NB4 (cell line): ENCODE data around the gene CCND1.

Experiments
- DNase-seq: peaks from one replicate; pipeline ENCODE4 v3.0.0; 2010; ENCODE audit warnings: low read depth
- H3K4me3 ChIP-seq: one replicate; pipeline ENCODE4 v1.5.1; 2011; ENCODE audit warnings: mild to moderate bottlenecking, low read depth, low read length, moderate library complexity
- MAX ChIP-seq: IDR thresholded peaks from 2 replicates; pipeline ENCODE4 v1.6.1; 2011; ENCODE audit warnings: low read depth, low read length
- MYC ChIP-seq: IDR thresholded peaks from 2 replicates; pipeline ENCODE4 v1.6.1; 2011; ENCODE audit warnings: low read depth, low read length
- POLR2A ChIP-seq: IDR thresholded peaks from 2 replicates; pipeline ENCODE4 v1.6.1; 2011; ENCODE audit warnings: mild to moderate bottlenecking; ENCODE audit not compliant: insufficient read length; ENCODE audit errors: extremely low read depth
- TF ChIP-seq, protein P1 (sequence below): IDR thresholded peaks from one replicate; pipeline ENCODE4 v1.5.1; 2012; ENCODE audit warnings: low read depth, low read length

Gene CCND1

GRCh38 chr11:69654660-69655478, 13.9 kb downstream of the CCND1 start:
- no peak overlapping the region for H3K4me3 ChIP-seq
- no peak for DNase-seq
- TF ChIP-seq POLR2A (no peak), MAX (no peak), MYC (no peak)
- TF ChIP-seq, protein P1, sequence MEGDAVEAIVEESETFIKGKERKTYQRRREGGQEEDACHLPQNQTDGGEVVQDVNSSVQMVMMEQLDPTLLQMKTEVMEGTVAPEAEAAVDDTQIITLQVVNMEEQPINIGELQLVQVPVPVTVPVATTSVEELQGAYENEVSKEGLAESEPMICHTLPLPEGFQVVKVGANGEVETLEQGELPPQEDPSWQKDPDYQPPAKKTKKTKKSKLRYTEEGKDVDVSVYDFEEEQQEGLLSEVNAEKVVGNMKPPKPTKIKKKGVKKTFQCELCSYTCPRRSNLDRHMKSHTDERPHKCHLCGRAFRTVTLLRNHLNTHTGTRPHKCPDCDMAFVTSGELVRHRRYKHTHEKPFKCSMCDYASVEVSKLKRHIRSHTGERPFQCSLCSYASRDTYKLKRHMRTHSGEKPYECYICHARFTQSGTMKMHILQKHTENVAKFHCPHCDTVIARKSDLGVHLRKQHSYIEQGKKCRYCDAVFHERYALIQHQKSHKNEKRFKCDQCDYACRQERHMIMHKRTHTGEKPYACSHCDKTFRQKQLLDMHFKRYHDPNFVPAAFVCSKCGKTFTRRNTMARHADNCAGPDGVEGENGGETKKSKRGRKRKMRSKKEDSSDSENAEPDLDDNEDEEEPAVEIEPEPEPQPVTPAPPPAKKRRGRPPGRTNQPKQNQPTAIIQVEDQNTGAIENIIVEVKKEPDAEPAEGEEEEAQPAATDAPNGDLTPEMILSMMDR, result no peak

DNA sequence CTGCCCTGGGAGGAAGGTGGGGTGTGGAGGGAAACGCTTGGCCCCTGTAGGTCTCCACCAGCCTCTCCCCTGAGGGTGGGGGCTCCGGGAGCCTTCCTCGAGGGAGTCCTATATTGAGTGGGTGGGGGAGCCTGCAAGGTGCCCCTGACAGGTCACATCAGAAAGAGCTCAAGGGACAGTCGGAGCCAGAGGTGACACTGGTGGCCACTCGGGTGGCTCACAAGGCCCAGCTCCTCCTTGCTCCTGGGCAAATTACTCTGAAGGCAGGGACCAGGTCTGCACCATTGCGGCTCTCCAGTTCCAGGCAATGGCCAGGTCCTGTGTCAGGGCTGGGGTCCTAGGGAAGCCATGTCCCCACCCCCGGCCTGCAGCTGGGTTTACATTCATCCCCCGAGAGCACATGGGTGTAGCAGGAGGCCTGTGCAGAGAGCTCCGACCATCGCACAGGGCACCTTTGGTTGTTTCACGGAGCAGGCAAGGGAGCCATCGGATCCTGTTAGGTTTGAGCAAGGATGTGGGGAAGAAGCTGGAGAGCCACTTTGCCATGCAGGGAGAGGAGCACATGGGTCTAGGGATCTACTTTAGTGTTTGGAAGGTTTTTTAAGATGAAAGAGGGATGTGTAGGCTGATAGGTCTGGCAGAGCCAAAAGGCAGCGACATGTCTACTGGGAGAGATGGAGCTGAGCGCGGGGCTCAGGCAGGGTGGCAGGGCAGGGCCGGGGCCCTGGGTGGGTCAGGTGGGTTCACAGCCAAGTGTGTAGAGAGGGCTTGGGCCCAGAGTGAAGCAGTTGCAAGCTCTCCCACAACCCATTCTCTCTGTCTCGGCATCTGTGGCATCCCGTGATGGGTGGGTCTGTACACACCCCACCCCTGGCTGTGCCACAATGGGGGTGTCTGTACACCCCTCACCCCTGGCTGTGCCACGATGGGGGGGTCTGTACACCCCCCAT, 14.8 kb downstream of the CCND1 start:
- H3K4me3 ChIP-seq, result no peak overlapping the region
- TF ChIP-seq MAX (no peak), MYC (no peak), POLR2A (no peak)
- TF ChIP-seq, protein P1, result no peak
- DNase-seq, result no peak

DNA sequence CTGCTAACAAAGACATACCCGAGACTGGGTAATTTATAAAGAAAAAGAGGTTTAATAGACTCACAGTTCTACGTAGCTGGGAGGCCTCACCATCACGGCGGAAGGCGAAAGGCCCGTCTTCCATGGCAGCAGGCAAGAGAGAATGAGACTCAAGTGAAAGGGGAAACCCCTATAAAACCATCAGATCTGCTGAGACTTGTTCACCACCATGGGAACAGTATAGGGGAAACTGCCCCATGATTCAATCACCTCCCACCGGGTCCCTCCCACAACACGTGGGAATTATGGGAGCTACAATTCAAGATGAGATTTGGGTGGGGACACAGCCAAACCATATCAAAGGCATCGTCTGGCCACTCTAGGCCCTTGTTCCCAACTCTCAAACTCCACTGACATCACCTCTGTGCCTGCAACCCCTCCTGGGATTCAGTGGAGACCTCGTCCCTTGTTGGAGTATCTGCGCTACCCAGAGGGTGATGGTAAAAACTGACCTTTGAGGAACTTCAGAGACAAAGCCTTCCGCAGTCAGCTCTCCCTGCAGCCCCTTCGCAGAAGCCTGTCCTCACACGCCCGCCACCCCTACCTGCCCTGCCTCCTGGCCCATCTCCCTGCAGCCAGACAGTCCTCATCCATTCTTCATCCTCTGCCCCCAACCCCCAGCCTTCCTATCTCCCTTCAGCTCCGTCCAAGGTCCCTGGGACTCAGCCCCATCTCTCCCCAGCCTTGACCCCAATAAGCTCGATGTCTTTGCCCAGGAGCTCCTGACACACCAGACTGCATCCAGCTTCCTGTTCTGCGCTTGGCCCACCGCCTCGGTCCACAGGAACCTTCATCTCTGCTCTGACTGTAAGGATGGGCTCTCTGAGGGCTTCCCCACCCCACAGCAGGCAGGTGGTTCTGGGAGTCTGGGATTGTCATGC, 15.8 kb downstream of the CCND1 start:
- H3K4me3 ChIP-seq, result no peak overlapping the region
- TF ChIP-seq, protein P1, result no peak
- TF ChIP-seq POLR2A, result no peak
- no peak for TF ChIP-seq MYC
- no peak for TF ChIP-seq MAX
- no peak for DNase-seq

DNA sequence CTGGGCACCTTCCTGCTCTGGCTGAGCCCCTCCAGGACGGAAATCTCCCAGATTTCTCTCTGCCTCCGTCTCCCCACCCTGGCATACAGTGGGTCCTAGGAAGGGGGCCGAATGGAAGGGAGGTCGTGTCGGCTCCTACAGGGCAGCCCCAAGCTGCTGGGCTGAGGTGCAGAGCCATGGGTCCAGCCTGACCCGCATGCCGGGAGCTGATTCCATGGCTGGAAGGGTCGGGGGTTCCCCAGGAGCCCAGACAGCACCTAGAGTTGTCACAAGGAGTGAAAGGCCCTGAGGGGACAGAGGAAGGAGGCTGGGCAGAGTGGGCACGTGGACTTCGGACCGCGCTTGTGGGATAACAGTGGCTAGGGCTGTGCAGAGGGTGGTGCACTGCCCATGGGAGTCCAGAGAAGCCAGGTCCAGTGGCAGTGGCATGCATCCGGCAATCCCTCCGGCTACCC, 16.5 kb downstream of the CCND1 start:
- TF ChIP-seq POLR2A (no peak), MAX (no peak), MYC (no peak)
- TF ChIP-seq, protein P1, result no peak
- DNase-seq, result no peak
- H3K4me3 ChIP-seq, result no peak overlapping the region

- TF ChIP-seq MYC, result no peak
- no peak for TF ChIP-seq MAX
- TF ChIP-seq POLR2A, result no peak
- TF ChIP-seq, protein P1, result no peak
- no peak for DNase-seq
- no peak overlapping the region for H3K4me3 ChIP-seq
Measured at GRCh38 chr11:69657911-69658625, 17.1 kb downstream of the CCND1 start.
